ENCODE results near the gene CUX1.

- TF ChIP-seq EZH2 (IDR thresholded peaks at IDR 0.05; ENCODE audit: borderline replicate concordance, insufficient read depth, low read depth, low read length, poor library complexity, severe bottlenecking) (no peak), CTCF (IDR thresholded peaks at IDR 0.05) (no peak)
These were observed 593 bp upstream of the CUX1 start for GRCh38 chr7:101816595-101817470.
